Activated naive CD8-positive, alpha-beta T cell treated with anti-CD3 and anti-CD28 coated beads, Interleukin-2, amount 50 U/mL, for 24 hours (primary cell): Measurements from ENCODE around the gene BRSK1.
A peak's percentile ranks its signal among the peaks of the same experiment; 100 is the strongest.

ENCODE experiments used
- ATAC-seq: fragments of 150-1000 bp; cut with Tn5 transposase; one replicate; pipeline ENCODE4 v1.10.0; 2021
- DNase-seq: peaks from one replicate; pipeline ENCODE4 v3.0.0; 2021
- H3K27ac Mint-ChIP-seq: one replicate; pipeline ENCODE4 v1.8.0; 2021; ENCODE audit warnings: mild to moderate bottlenecking, mixed read lengths
- H3K27me3 Mint-ChIP-seq: one replicate; pipeline ENCODE4 v1.8.0; 2021; ENCODE audit warnings: mixed read lengths
- H3K36me3 Mint-ChIP-seq: one replicate; pipeline ENCODE4 v1.8.0; 2021; ENCODE audit warnings: low read depth, mixed read lengths
- H3K4me1 Mint-ChIP-seq: one replicate; pipeline ENCODE4 v1.8.0; 2021; ENCODE audit warnings: mixed read lengths
- H3K4me3 Mint-ChIP-seq: one replicate; pipeline ENCODE4 v1.8.0; 2021; ENCODE audit warnings: mild to moderate bottlenecking, moderate library complexity, mixed read lengths
- H3K9me3 Mint-ChIP-seq: one replicate; pipeline ENCODE4 v1.8.0; 2021; ENCODE audit warnings: mixed read lengths

Gene BRSK1

DNA sequence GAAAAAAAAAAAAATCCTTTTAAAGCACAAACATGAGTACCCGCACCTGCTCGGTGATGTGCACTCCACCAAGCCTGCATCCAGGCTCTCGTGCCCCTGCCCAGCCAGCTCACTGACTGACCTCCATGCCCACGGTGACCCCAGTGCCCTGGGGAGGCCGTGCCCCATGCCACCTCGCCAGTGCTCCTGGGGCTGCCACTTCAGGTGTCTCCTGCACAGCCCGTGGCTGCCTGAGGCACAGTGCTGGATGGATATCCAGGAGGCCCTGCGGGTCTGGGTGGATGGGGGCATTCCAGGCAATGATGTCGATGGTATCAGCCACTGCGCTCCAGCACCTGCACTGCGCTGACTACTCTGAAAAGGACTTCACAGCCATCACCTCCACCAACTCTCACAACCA, 34.0 kb upstream of the BRSK1 start:
- ATAC-seq: no peak
- DNase-seq: no peak
- Mint-ChIP-seq H3K36me3 (peaks cover 22% of the 10 kb centered on the region), H3K27ac (no peak overlapping the region), H3K9me3 (no peaks in the 10 kb centered on the region), H3K4me1 (peaks cover 58% of the 10 kb centered on the region), H3K4me3 (no peak overlapping the region), H3K27me3 (no peaks in the 10 kb centered on the region)

DNA sequence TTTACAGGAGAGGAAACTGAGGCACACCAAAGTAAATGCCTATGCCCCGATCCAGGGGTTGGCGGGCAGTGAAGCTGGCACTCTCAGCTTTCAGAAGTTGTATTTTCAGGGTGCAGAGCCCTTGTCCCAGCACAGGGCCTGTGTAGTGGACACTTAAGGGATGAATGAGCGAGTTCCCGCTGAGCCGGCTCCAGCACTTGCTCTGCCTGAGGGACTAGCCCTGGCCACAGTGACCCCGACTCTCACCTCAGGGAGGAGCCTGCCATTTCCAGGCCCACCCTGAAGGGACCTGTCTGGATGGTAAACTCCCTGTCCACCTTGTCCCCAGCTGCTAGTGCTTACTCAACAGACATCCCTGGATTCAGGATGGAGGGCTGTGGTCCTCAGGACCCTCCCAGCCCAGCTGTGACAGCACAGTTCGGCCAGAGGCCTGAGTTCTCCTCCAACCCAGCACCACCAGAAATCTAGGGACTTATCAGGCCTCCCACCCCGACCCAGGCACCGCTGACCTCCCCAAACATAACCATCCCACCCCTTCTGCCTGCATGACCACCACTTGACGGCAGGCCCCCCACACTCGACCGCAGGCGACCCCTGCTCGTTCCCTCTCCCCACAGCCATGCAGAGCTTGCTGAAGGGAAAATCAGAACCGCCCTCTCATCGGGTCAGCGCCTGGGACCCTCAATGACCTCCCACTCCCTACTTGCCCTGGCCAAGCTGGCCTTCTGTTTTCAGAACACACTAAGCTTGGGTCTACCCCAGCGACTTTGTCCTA, 33.3 kb upstream of the BRSK1 start:
- Mint-ChIP-seq H3K9me3 (no peaks in the 10 kb centered on the region), H3K36me3 (peaks cover 24% of the 10 kb centered on the region), H3K4me3 (no peak overlapping the region), H3K4me1 (peaks cover 63% of the 10 kb centered on the region), H3K27me3 (no peaks in the 10 kb centered on the region), H3K27ac (peak overlapping the region; percentile 99)
- DNase-seq (no peak), ATAC-seq (no peak)

GRCh38 chr19:55251341-55252081, 32.3 kb upstream of the BRSK1 start:
- Mint-ChIP-seq H3K4me3 (peak overlapping the region; percentile 95), H3K27ac (peak overlapping the region; percentile 99), H3K27me3 (no peaks in the 10 kb centered on the region), H3K36me3 (peaks cover 34% of the 10 kb centered on the region), H3K4me1 (peaks cover 74% of the 10 kb centered on the region), H3K9me3 (no peaks in the 10 kb centered on the region)
- DNase-seq (peak; percentile 60), ATAC-seq (peak; percentile 36)

- ATAC-seq: no peak
- no peaks in the 10 kb centered on the region for H3K9me3 Mint-ChIP-seq
- peak; percentile 22 for DNase-seq
- peak overlapping the region; percentile 99 for H3K27ac Mint-ChIP-seq
- no peaks in the 10 kb centered on the region for H3K27me3 Mint-ChIP-seq
- H3K4me3 Mint-ChIP-seq: peak overlapping the region; percentile 95
- H3K36me3 Mint-ChIP-seq: peaks cover 48% of the 10 kb centered on the region
- H3K4me1 Mint-ChIP-seq: peaks cover 80% of the 10 kb centered on the region
These were observed 30.8 kb upstream of the BRSK1 start for GRCh38 chr19:55252760-55253663.

GRCh38 chr19:55253842-55254624, 29.8 kb upstream of the BRSK1 start:
- Mint-ChIP-seq H3K9me3 (no peaks in the 10 kb centered on the region), H3K36me3 (peaks cover 49% of the 10 kb centered on the region)
- ATAC-seq: peak; percentile 3

GRCh38 chr19:55254625-55254977, 29.2 kb upstream of the BRSK1 start:
- Mint-ChIP-seq H3K27ac (peak overlapping the region; percentile 99), H3K4me3 (peak overlapping the region; percentile 95), H3K4me1 (peaks cover 73% of the 10 kb centered on the region), H3K27me3 (no peaks in the 10 kb centered on the region), H3K36me3 (peaks cover 49% of the 10 kb centered on the region), H3K9me3 (no peaks in the 10 kb centered on the region)
- ATAC-seq (no peak), DNase-seq (no peak)

More at GRCh38 chr19:55253842-55254624, 29.8 kb upstream of the BRSK1 start:
- Mint-ChIP-seq H3K4me3 (peak overlapping the region; percentile 95), H3K27me3 (no peaks in the 10 kb centered on the region), H3K27ac (peak overlapping the region; percentile 99), H3K4me1 (peaks cover 71% of the 10 kb centered on the region)
- peak; percentile 57 for DNase-seq

- peak; percentile 74 for DNase-seq
- Mint-ChIP-seq H3K36me3 (peaks cover 47% of the 10 kb centered on the region), H3K4me3 (peak overlapping the region; percentile 95), H3K4me1 (peaks cover 76% of the 10 kb centered on the region), H3K9me3 (no peaks in the 10 kb centered on the region), H3K27me3 (no peaks in the 10 kb centered on the region), H3K27ac (peak overlapping the region; percentile 99)
- ATAC-seq: peak; percentile 37
These were observed 28.0 kb upstream of the BRSK1 start for GRCh38 chr19:55255618-55256423.

DNA sequence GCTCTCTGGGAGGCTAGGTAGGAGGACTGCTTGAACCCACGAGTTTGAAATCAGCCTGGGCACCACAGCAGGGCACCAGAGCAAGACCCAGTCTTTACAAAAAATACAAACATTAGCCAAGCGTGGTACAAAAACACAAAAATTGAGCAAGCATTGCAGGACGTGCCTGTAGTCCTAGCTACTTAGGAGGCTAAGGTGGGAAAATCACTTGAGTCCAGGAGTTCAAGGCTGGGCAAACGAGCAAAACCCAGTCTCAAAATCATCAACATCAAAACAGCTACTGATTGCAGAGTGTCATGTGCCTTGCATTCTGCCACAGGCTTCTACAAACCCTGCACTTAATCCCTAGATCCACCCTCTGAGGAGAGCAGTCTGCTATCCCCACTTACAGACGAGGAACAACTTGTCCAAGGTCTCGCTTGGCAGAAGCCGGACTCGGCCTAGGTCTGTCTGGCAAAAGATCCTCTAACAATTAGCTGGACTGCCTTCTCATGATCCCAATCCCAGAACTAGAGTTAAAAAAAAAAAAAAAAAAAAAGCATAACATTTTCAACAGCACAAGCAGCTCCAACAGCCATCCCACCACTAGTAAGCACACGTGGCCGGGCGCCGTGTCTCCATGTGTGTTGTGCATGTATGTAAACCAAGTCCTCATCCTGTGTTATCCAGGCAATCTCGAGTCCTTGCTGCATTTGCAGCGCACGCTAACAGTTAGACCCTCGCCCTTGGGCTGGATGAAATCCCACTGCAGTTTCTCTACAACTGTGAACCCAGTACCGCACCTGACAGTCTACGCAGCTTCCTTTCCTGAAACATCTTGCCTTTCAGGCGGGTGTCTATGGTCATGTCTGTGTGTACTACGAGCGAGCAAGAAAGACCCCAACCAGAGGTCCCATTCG, 27.0 kb upstream of the BRSK1 start:
- Mint-ChIP-seq H3K27ac (peak overlapping the region; percentile 99), H3K27me3 (no peaks in the 10 kb centered on the region), H3K4me3 (peak overlapping the region; percentile 95), H3K4me1 (peaks cover 66% of the 10 kb centered on the region), H3K36me3 (peaks cover 39% of the 10 kb centered on the region), H3K9me3 (no peaks in the 10 kb centered on the region)
- ATAC-seq (no peak), DNase-seq (no peak)

GRCh38 chr19:55257461-55258420, 26.1 kb upstream of the BRSK1 start:
- peak; percentile 38 for DNase-seq
- Mint-ChIP-seq H3K27ac (peak overlapping the region; percentile 99), H3K9me3 (no peaks in the 10 kb centered on the region), H3K27me3 (no peaks in the 10 kb centered on the region), H3K36me3 (peaks cover 43% of the 10 kb centered on the region), H3K4me1 (peaks cover 56% of the 10 kb centered on the region), H3K4me3 (peak overlapping the region; percentile 95)
- no peak for ATAC-seq

GRCh38 chr19:55258476-55258827, 25.3 kb upstream of the BRSK1 start:
- Mint-ChIP-seq H3K27ac (peak overlapping the region; percentile 90), H3K9me3 (no peaks in the 10 kb centered on the region), H3K36me3 (peaks cover 41% of the 10 kb centered on the region), H3K27me3 (no peaks in the 10 kb centered on the region), H3K4me3 (peak overlapping the region; percentile 95), H3K4me1 (peaks cover 49% of the 10 kb centered on the region)
- DNase-seq (peak; percentile 57), ATAC-seq (no peak)

GRCh38 chr19:55258828-55259539, 24.8 kb upstream of the BRSK1 start, which contains the start of gene PPP6R1:
Gene PPP6R1, minus strand, starts transcription at chr19:55259017. Its CDS starts 11,914 bp downstream, at chr19:55247103.
- Mint-ChIP-seq H3K27me3 (no peaks in the 10 kb centered on the region), H3K9me3 (no peaks in the 10 kb centered on the region), H3K4me1 (peaks cover 44% of the 10 kb centered on the region), H3K4me3 (peak within 1 kb of the TSS; percentile 95), H3K27ac (peak within 1 kb of the TSS; percentile 99), H3K36me3 (peaks cover 36% of the 10 kb centered on the region)
- DNase-seq: peak; percentile 96
- ATAC-seq: peak; percentile 71
